ENCODE results near the gene PRRX2. TPM values are rescaled to one million over a fixed set of nuclear protein-coding genes. Genes with fewer than 3 reads are reported as not detected.
"Not testable (repeated sequence)": the region's sequence is repeated elsewhere in the genome, so short reads cannot be mapped to it uniquely, and the experiment has no call there.

Gene PRRX2
- total RNA-seq, 1 donor from 2014 or later, result 5.6 TPM

- Mint-ChIP-seq H3K4me1 (ENCODE audit: unreplicated experiment) (peaks cover 29% of the 10 kb centered on the region), H3K4me3 (ENCODE audit: unreplicated experiment) (no peak overlapping the region), H3K27ac (ENCODE audit: unreplicated experiment) (peak overlapping the region; percentile 66), H3K9me3 (ENCODE audit: unreplicated experiment) (no peaks in the 10 kb centered on the region), H3K27me3 (ENCODE audit: unreplicated experiment) (no peaks in the 10 kb centered on the region), H3K36me3 (ENCODE audit: unreplicated experiment) (no peaks in the 10 kb centered on the region)
- TF ChIP-seq CTCF (IDR thresholded peaks at IDR 0.05), result no peak
- DNase-seq (ENCODE audit: extremely low spot score, unreplicated experiment), result no peak
These were observed 96.0 kb downstream of the PRRX2 start for GRCh38 chr9:129761293-129761900.

DNA sequence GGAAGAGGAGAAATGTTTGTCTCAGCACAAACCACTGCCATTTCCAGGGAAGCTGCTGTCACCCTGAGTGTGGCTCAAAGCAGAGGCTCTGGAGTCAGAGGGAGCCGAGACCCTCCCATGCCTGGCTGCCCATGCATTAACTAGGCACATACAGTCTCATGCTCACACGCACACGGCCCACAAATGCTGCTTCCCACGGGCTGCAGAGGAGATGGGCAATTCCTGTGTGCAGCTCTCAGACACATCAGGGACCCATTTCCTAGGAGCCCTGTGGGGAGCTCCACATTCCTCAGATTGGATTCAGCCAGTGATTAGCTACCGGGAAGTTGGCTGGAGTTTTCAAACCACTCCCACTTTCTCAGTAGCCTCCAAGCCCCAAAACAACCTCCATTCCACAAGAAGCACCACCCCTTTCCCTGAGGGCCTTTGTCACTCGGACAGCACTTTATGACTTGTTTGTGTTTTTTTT is 96.5 kb downstream of the PRRX2 start:
- H3K4me3 Mint-ChIP-seq (ENCODE audit: unreplicated experiment), result no peak overlapping the region
- no peaks in the 10 kb centered on the region for H3K36me3 Mint-ChIP-seq (ENCODE audit: unreplicated experiment)
- peaks cover 29% of the 10 kb centered on the region for H3K4me1 Mint-ChIP-seq (ENCODE audit: unreplicated experiment)
- H3K9me3 Mint-ChIP-seq (ENCODE audit: unreplicated experiment), result no peaks in the 10 kb centered on the region
- H3K27ac Mint-ChIP-seq (ENCODE audit: unreplicated experiment), result peak overlapping the region; percentile 66
- no peak for TF ChIP-seq CTCF (IDR thresholded peaks at IDR 0.05)
- DNase-seq (ENCODE audit: extremely low spot score, unreplicated experiment), result no peak
- H3K27me3 Mint-ChIP-seq (ENCODE audit: unreplicated experiment), result no peaks in the 10 kb centered on the region

- not testable (repeated sequence) for H3K9me3 Mint-ChIP-seq (ENCODE audit: unreplicated experiment); DNase-seq (ENCODE audit: extremely low spot score, unreplicated experiment); H3K27me3 Mint-ChIP-seq (ENCODE audit: unreplicated experiment); H3K36me3 Mint-ChIP-seq (ENCODE audit: unreplicated experiment); H3K4me3 Mint-ChIP-seq (ENCODE audit: unreplicated experiment)
- H3K4me1 Mint-ChIP-seq (ENCODE audit: unreplicated experiment), result peaks cover 26% of the 10 kb centered on the region
- peak overlapping the region; percentile 66 for H3K27ac Mint-ChIP-seq (ENCODE audit: unreplicated experiment)
These were observed 97.0 kb downstream of the PRRX2 start for GRCh38 chr9:129762370-129762984.

DNA sequence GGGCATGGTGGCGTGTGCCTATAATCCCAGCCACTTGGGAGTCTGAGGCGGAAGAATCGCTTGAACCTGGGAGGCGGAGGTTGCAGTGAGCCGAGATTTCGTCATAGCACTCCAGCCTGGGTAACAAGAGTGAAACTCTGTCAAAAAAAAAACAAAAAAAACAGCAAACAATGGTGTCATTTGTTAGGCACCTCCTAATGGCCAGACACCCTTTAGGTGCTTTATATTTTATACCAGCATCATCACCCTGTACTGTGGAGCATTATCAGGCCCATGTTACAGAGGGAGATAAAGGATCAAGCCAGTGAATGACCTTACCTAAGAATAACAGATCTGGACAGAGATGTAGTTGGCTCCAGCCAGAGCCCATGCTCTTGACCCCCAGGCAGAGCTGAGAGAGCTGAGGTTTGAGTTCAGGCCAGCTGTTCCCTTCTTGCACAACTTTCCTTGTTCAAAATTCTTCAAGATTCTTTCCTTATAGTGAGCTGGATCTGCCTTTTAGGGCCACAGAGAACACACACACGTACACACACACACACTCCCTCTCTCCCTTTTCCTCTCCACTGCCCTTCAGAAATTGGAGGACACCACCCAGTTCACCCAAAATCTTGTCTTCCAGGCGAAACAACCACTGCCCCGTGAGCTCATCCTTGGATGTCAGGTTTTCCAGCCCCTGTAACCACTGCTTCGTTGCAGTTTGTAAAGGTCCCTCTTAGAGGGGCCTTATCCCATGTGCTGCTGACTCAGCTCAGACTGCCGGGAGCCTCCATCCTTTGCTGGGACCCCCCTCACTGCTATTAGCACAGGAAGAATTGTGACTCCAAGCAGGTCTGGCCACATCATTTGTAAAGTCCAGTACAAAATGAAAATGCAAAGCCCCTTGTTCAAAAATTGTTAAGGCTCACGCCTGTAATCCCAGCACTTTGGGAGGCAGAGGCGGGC is 97.8 kb downstream of the PRRX2 start:
- peak overlapping the region; percentile 66 for H3K27ac Mint-ChIP-seq (ENCODE audit: unreplicated experiment)

More for the DNA sequence above, 97.8 kb downstream of the PRRX2 start:
- no peak for DNase-seq (ENCODE audit: extremely low spot score, unreplicated experiment)
- Mint-ChIP-seq H3K27me3 (ENCODE audit: unreplicated experiment) (no peaks in the 10 kb centered on the region), H3K36me3 (ENCODE audit: unreplicated experiment) (no peaks in the 10 kb centered on the region), H3K9me3 (ENCODE audit: unreplicated experiment) (no peaks in the 10 kb centered on the region), H3K4me3 (ENCODE audit: unreplicated experiment) (no peak overlapping the region), H3K4me1 (ENCODE audit: unreplicated experiment) (peaks cover 26% of the 10 kb centered on the region)
- TF ChIP-seq CTCF (IDR thresholded peaks at IDR 0.05), result no peak

All from osteocyte (in vitro differentiated cells).